ENCODE measurements around the gene WRAP73.

Gene WRAP73

GRCh38 chr1:3610527-3611169 is 39.3 kb downstream of the WRAP73 start:
- no peak for DNase-seq (ENCODE audit: low spot score)

- no peak for DNase-seq (ENCODE audit: low spot score)
These were observed 40.0 kb downstream of the WRAP73 start for GRCh38 chr1:3609769-3610526.

- DNase-seq (ENCODE audit: low spot score), result no peak
These were observed 40.7 kb downstream of the WRAP73 start for GRCh38 chr1:3609016-3609768.

- DNase-seq (ENCODE audit: low spot score), result no peak
These were observed 41.7 kb downstream of the WRAP73 start for GRCh38 chr1:3608154-3608553.

GRCh38 chr1:3607703-3608065 is 42.2 kb downstream of the WRAP73 start:
- no peak for DNase-seq (ENCODE audit: low spot score)

GRCh38 chr1:3606779-3607702 is 42.9 kb downstream of the WRAP73 start:
- no peak for DNase-seq (ENCODE audit: low spot score)

GRCh38 chr1:3604997-3605823 is 44.7 kb downstream of the WRAP73 start:
- DNase-seq (ENCODE audit: low spot score), result no peak

- DNase-seq (ENCODE audit: low spot score), result no peak
These were observed 45.4 kb downstream of the WRAP73 start for GRCh38 chr1:3604468-3604974.

- DNase-seq (ENCODE audit: low spot score), result no peak
These were observed 46.1 kb downstream of the WRAP73 start for GRCh38 chr1:3603571-3604467.

GRCh38 chr1:3603156-3603555 is 46.7 kb downstream of the WRAP73 start:
- DNase-seq (ENCODE audit: low spot score), result no peak

GRCh38 chr1:3602375-3602774 is 47.5 kb downstream of the WRAP73 start:
- no peak for DNase-seq (ENCODE audit: low spot score)

- DNase-seq (ENCODE audit: low spot score), result no peak
These were observed 48.2 kb downstream of the WRAP73 start for GRCh38 chr1:3601743-3602142.

- DNase-seq (ENCODE audit: low spot score), result no peak
These were observed 49.5 kb downstream of the WRAP73 start for GRCh38 chr1:3600354-3600753.

- no peak for DNase-seq (ENCODE audit: low spot score)
These were observed 50.1 kb downstream of the WRAP73 start for GRCh38 chr1:3599816-3600215.

GRCh38 chr1:3599286-3599811 is 50.6 kb downstream of the WRAP73 start:
- no peak for DNase-seq (ENCODE audit: low spot score)

- DNase-seq (ENCODE audit: low spot score), result no peak
These were observed 51.2 kb downstream of the WRAP73 start for GRCh38 chr1:3598522-3599285.

- no peak for DNase-seq (ENCODE audit: low spot score)
These were observed 51.8 kb downstream of the WRAP73 start for GRCh38 chr1:3598051-3598491.

- no peak for DNase-seq (ENCODE audit: low spot score)
These were observed 52.3 kb downstream of the WRAP73 start for GRCh38 chr1:3597599-3597964.
